Measurements from ENCODE around the gene GPX2. TPM values are rescaled to one million over a fixed set of nuclear protein-coding genes. Genes with fewer than 3 reads are reported as not detected.

The GPX2 gene
- total RNA-seq, 1 experiment from 2014 or later: 142 TPM

Other genes starting within 250 kb of the GPX2 start
- 48.3 and 99.4 TPM in 2 replicates for gene PLEKHG3, start 238.3 kb downstream of the GPX2 start, total RNA-seq (2014; rRNA removed; shearing (Covaris generic); ENCODE audit: low replicate concordance)
- 0.17 TPM in 1 of 2 replicates, not detected in the other for gene SPTB, start 62.8 kb downstream of the GPX2 start, total RNA-seq (2014; rRNA removed; shearing (Covaris generic); ENCODE audit: low replicate concordance)
- gene CHURC1, start 28.3 kb downstream of the GPX2 start, total RNA-seq (2014; rRNA removed; shearing (Covaris generic); ENCODE audit: low replicate concordance): 29.8 and 47.1 TPM in 2 replicates
- 2.9 and 3.9 TPM in 2 replicates for gene RAB15, start 29.6 kb upstream of the GPX2 start, total RNA-seq (2014; rRNA removed; shearing (Covaris generic); ENCODE audit: low replicate concordance)
- gene FNTB, start 44.1 kb upstream of the GPX2 start, total RNA-seq (2014; rRNA removed; shearing (Covaris generic); ENCODE audit: low replicate concordance): 5.3 and 12.9 TPM in 2 replicates
- gene MAX, start 159.8 kb upstream of the GPX2 start, total RNA-seq (2014; rRNA removed; shearing (Covaris generic); ENCODE audit: low replicate concordance): 23.1 and 35.0 TPM in 2 replicates

Data from Caki2 (cell line).